ENCODE results near the gene CROCC2.

CROCC2 gene

DNA sequence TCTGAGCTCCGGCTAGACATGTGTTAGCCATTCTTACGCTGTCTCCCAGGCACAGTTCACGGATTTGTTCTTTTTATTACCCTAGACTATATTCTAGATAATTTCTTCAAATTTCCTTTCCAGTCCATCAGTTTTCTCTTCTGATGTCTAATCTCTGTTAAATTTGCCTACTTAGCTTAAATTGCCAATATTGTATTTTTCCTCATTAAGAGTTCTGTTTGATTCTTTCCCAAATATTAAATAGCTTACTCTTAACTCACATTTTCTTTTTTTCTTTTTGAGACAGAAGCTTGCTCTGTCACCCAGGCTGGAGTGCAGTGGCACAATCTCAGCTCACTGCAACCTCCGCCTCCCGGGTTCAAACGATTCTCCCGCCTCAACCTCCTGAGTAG lies 21.2 kb downstream of the CROCC2 start:
- TF ChIP-seq, protein P1, sequence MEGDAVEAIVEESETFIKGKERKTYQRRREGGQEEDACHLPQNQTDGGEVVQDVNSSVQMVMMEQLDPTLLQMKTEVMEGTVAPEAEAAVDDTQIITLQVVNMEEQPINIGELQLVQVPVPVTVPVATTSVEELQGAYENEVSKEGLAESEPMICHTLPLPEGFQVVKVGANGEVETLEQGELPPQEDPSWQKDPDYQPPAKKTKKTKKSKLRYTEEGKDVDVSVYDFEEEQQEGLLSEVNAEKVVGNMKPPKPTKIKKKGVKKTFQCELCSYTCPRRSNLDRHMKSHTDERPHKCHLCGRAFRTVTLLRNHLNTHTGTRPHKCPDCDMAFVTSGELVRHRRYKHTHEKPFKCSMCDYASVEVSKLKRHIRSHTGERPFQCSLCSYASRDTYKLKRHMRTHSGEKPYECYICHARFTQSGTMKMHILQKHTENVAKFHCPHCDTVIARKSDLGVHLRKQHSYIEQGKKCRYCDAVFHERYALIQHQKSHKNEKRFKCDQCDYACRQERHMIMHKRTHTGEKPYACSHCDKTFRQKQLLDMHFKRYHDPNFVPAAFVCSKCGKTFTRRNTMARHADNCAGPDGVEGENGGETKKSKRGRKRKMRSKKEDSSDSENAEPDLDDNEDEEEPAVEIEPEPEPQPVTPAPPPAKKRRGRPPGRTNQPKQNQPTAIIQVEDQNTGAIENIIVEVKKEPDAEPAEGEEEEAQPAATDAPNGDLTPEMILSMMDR (IDR thresholded peaks at IDR 0.05; ENCODE audit: borderline replicate concordance, control extremely low read depth, extremely low read depth, insufficient read depth, missing control alignments): no peak
- in situ Hi-C loops (cut with MboI; ENCODE audit: low sequenced_read_pairs, unreplicated experiment): no loop called here
- no peak for DNase-seq (ENCODE audit: low spot score)

DNA sequence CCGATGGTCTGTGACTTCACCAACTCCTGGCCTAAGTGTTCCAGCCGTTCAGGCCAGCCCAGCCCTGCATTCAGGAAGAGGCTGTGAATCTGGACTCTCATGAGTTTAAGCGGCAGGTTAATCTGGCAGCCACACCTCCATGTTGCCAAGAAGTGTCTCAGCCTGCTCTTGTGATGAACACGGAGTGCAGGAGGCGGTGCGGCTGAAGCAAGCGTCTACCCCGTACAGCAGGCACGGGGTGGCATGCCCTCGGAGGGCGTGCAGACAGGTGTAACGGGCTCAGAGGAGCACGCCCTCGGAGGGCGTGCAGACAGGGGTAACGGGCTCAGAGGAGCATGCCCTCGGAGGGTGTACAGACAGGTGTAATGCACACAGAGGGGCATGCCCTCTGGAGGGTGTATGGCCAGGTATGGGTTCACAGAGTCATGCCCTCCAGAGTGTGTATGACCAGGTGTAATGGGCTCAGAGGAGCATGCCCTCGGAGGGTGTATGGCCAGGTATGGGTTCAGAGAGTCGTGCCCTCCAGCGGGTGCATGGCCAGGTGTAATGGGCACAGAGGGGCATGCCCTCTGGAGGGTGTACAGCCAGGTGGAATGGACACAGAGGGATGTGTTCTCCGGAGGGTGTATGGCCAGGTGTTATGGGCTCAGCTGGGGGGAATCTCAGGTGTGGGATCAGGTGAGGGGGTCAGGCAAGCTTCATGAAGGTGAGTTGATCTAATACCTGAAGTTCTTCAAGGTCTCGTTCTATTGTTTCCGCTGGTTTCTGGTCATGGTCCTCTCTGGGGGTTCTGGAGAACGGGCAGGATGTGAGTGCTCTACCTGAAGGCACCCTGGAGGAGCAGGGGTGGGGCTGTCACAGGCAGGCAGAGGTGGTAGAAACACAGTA lies 22.6 kb downstream of the CROCC2 start:
- TF ChIP-seq, protein P1 (IDR thresholded peaks at IDR 0.05; ENCODE audit: borderline replicate concordance, control extremely low read depth, extremely low read depth, insufficient read depth, missing control alignments): no peak
- in situ Hi-C loops (cut with MboI; ENCODE audit: low sequenced_read_pairs, unreplicated experiment): no loop called here
- no peak for DNase-seq (ENCODE audit: low spot score)

DNA sequence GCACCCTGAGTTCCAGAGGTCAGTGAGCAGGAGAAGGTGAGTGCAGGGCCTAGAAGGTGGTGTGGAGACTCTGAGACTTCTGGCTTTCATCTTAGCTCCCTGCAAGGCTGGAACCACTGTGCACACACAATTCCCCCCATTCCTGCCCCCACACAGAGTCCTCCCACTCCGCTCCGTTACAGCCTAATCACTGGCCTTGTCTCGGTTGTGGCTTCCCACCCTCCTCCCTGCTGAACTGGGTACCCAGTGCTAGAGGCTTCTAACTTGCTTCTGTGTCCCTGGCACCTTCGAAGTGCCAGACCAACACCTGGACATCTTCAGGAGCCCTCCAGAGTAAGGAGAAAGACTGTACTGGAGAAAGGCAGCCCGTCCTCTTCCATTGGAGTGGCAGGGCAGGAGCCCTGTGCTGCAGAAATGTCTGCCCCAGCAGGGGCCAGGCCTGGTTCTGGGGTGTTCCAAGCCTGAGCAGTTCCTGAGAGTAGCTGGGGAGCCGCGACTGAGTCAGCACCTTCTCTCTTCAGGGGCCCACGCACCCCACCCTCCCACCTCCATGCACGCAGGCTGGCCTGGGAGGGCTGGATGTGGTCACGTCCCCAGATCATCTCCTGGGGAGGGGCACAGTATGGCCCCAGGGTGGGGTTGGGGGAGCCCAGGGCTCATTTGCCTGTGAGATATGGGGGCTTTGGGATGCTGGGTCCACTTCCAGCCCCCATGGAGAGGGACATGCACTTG lies 23.4 kb downstream of the CROCC2 start:
- in situ Hi-C loops (cut with MboI; ENCODE audit: low sequenced_read_pairs, unreplicated experiment): no loop called here
- TF ChIP-seq, protein P1 (IDR thresholded peaks at IDR 0.05; ENCODE audit: borderline replicate concordance, control extremely low read depth, extremely low read depth, insufficient read depth, missing control alignments): no peak
- DNase-seq (ENCODE audit: low spot score): no peak

DNA sequence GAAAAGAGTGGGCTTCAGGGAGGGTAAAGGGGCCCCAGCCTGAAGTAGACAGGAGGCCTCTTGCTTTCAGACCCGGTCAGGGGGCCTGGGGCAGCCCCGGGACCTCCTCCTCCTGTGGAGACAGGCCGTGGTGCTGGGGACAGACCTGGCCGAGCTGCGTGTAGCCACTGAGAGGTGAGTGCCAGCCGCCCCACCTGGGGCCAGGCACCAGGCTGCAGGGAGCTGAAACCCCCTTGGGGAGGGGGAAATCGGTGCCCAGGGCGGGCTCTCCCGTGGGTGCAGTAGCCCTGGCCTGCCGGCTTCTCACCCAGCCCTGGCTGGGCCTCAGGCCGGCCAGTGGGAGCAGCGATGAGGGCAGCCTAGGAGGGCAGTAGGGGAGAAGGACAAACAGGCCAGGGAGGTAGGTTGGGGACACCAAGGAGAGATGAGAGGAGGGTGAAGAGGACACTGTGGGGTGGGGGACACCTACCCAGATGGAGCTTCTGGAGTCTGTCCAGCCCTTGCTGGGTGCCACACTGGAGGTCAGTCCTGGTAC lies 24.0 kb downstream of the CROCC2 start:
- DNase-seq (ENCODE audit: low spot score): no peak
- TF ChIP-seq, protein P1 (IDR thresholded peaks at IDR 0.05; ENCODE audit: borderline replicate concordance, control extremely low read depth, extremely low read depth, insufficient read depth, missing control alignments): no peak
- in situ Hi-C loops (cut with MboI; ENCODE audit: low sequenced_read_pairs, unreplicated experiment): no loop called here

DNA sequence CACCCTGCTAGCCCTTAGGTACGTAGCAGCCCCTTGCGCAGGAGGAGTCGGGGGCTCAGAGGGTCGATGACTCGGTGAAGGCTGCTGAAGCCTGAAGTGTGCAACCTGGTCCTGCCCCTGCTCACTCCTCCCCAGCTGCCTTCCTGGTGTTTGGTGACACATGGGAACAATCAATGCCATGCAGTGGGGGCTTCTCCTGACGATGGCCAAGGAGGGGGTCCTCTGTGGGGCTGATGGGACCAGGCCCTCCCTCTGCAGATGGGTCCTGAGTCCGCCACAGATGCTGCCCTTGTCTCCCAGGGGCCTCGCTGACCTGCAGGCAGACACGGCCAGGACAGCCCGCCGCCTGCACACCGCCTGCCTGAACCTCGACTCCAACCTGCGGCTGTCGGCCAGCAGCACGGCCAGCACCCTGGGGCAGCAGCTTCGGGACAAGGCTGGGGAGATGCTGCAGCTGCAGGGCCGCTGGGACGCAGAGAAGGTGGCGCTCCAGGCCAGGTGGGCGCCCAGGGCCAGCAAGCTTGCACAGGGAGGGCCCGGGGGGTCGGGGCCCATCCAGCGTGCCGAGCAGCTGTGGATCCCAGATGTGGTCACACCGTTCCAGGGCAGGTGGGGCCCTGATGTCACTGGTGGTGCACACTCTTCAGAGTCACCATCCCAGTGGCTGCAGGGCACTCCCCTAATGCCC lies 24.6 kb downstream of the CROCC2 start:
- in situ Hi-C loops (cut with MboI; ENCODE audit: low sequenced_read_pairs, unreplicated experiment): no loop called here
- TF ChIP-seq, protein P1 (IDR thresholded peaks at IDR 0.05; ENCODE audit: borderline replicate concordance, control extremely low read depth, extremely low read depth, insufficient read depth, missing control alignments): no peak

DNA sequence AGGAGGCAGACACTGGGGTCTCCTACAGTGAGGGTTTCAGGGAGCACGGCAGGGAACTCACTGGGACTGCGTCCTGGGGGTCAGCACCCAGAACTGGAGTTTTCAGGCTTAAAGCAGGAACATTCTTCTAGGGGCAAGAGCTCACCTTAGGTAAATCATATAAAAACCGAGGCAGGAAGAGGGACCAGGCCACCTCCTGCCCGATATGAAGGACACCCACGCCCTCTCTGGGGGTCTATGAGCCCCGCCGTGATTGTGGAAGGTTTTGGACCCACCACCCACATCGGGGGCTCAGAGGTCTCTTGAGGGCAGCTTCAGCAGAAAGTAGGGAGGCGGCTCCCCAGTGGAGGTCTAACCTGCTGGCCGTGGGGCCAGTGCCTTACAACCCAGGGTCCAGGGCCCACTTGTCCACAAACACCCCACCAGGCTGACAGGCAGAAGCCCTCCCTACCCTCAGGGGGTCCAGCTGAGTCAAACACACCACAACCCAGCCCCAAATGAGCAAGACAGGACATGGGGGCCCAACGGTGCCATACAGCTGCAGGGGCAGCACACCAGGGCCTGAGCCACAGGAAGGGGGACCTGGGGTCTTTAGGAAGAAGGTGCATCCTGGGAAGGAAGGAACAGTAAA lies 25.3 kb downstream of the CROCC2 start:
- in situ Hi-C loops (cut with MboI; ENCODE audit: low sequenced_read_pairs, unreplicated experiment): no loop called here
- TF ChIP-seq, protein P1 (IDR thresholded peaks at IDR 0.05; ENCODE audit: borderline replicate concordance, control extremely low read depth, extremely low read depth, insufficient read depth, missing control alignments): no peak
- DNase-seq (ENCODE audit: low spot score): no peak

More for the DNA sequence above, 24.6 kb downstream of the CROCC2 start:
- DNase-seq (ENCODE audit: low spot score): no peak
